GM19043 (cell line): ENCODE results near the gene LCE5A.
"Not testable (repeated sequence)": the region's sequence is repeated elsewhere in the genome, so short reads cannot be mapped to it uniquely, and the experiment has no call there.

Experiments used
- ATAC-seq: cut with Tn5 transposase; IDR thresholded peaks from one replicate; pipeline ENCODE4 v1.9.1; 2021; ENCODE audit warnings: low read depth; ENCODE audit not compliant: unreplicated experiment

The LCE5A gene

GRCh38 chr1:152510503-152510902 lies at the start of gene LCE5A:
Gene LCE5A, plus strand, starts transcription at chr1:152510803. Its CDS starts 732 bp downstream, at chr1:152511535.
- no peak for ATAC-seq

- no peak for ATAC-seq
Measured at GRCh38 chr1:152461544-152461943, 49.1 kb upstream of the LCE5A start.

- no peak for ATAC-seq
Measured at GRCh38 chr1:152462636-152463035, 48.0 kb upstream of the LCE5A start.

- no peak for ATAC-seq
Measured at GRCh38 chr1:152466217-152466616, 44.4 kb upstream of the LCE5A start.

GRCh38 chr1:152473887-152474537 lies 36.6 kb upstream of the LCE5A start:
- no peak for ATAC-seq

- ATAC-seq, result no peak
Measured at GRCh38 chr1:152479792-152480595, 30.6 kb upstream of the LCE5A start.

GRCh38 chr1:152481869-152482664 lies 28.5 kb upstream of the LCE5A start:
- ATAC-seq, result no peak

- ATAC-seq, result no peak
Measured at GRCh38 chr1:152486400-152487006, 24.1 kb upstream of the LCE5A start.

- no peak for ATAC-seq
Measured at GRCh38 chr1:152487871-152488270, 22.7 kb upstream of the LCE5A start.

- not testable (repeated sequence) for ATAC-seq
Measured at GRCh38 chr1:152491537-152491936, 19.1 kb upstream of the LCE5A start.

GRCh38 chr1:152495066-152495675 lies 15.4 kb upstream of the LCE5A start:
- no peak for ATAC-seq

GRCh38 chr1:152497273-152497672 lies 13.3 kb upstream of the LCE5A start:
- ATAC-seq, result no peak

- ATAC-seq, result no peak
Measured at GRCh38 chr1:152501704-152502103, 8.9 kb upstream of the LCE5A start.

GRCh38 chr1:152502496-152503180 lies 8.0 kb upstream of the LCE5A start:
- no peak for ATAC-seq

GRCh38 chr1:152505083-152505482 lies 5.5 kb upstream of the LCE5A start:
- no peak for ATAC-seq

- no peak for ATAC-seq
Measured at GRCh38 chr1:152506899-152507498, 3.6 kb upstream of the LCE5A start.

- no peak for ATAC-seq
Measured at GRCh38 chr1:152511596-152511995, 993 bp downstream of the LCE5A start.

GRCh38 chr1:152513081-152513480 lies 2.5 kb downstream of the LCE5A start:
- ATAC-seq, result no peak

GRCh38 chr1:152514715-152515433 lies 4.3 kb downstream of the LCE5A start:
- ATAC-seq, result no peak
